ENCODE results near the gene LGR5.

Gene LGR5

DNA sequence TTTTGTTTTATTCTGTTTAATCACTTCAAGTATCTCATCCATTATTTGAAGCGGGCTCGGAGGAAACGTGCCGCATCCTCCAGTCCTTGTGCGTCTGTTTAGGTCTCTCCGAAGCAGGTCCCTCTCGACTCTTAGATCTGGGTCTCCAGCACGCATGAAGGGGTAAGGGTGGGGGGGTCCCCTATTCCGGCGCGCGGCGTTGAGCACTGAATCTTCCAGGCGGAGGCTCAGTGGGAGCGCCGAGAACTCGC lies 311 bp upstream of the LGR5 start:
- no peak for TF ChIP-seq CTCF (IDR thresholded peaks at IDR 0.05; ENCODE audit: low read depth, low read length)
- no peak for TF ChIP-seq EZH2phosphoT487 (IDR thresholded peaks at IDR 0.05; ENCODE audit: low read depth)
- Histone ChIP-seq H3K4me2 (ENCODE audit: low read length) (no peak overlapping the region), H3K4me3 (ENCODE audit: low read length) (no peak overlapping the region), H4K20me1 (ENCODE audit: insufficient read depth, low read length) (no peaks in the 10 kb centered on the region), H3K9ac (ENCODE audit: low read length) (no peak overlapping the region), H3K79me2 (ENCODE audit: low read length) (no peaks in the 10 kb centered on the region), H3K27ac (ENCODE audit: low read length) (no peak overlapping the region), H2AFZ (ENCODE audit: low read depth, low read length) (no peak overlapping the region), H3K4me1 (ENCODE audit: low read length) (no peaks in the 10 kb centered on the region), H3K9me3 (ENCODE audit: insufficient read depth, low read length) (no peaks in the 10 kb centered on the region), H3K27me3 (ENCODE audit: low read depth, low read length) (no peaks in the 10 kb centered on the region), H3K36me3 (replicated peaks; ENCODE audit: low read depth, low read length) (no peaks in the 10 kb centered on the region)

DNA sequence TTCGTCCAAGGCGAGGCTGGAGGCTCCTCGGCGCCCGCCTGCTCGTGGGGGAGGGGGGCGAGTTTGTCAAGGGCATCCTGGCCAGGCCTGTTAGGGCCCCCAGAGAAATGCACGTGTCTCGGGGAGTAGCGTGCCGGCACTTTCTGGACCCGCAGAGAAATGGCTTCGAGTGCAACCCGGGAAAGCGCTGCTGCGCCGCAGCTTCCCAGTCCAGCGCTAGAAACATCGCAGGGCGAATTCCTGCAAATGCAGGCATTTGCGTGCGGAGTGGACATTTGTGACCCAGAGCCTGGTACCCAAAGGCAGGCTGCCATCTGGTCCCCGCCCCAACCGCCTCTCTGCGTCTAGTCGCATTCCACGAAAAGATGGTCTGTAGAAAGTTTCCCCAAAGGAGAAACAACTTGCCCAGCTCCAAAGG lies 756 bp downstream of the LGR5 start:
- Histone ChIP-seq H4K20me1 (ENCODE audit: insufficient read depth, low read length) (no peaks in the 10 kb centered on the region), H3K36me3 (replicated peaks; ENCODE audit: low read depth, low read length) (no peaks in the 10 kb centered on the region), H3K27me3 (ENCODE audit: low read depth, low read length) (no peaks in the 10 kb centered on the region), H3K4me3 (ENCODE audit: low read length) (no peak overlapping the region), H3K4me1 (ENCODE audit: low read length) (no peaks in the 10 kb centered on the region), H2AFZ (ENCODE audit: low read depth, low read length) (no peak overlapping the region), H3K27ac (ENCODE audit: low read length) (no peak overlapping the region), H3K9ac (ENCODE audit: low read length) (no peak overlapping the region), H3K9me3 (ENCODE audit: insufficient read depth, low read length) (no peaks in the 10 kb centered on the region), H3K79me2 (ENCODE audit: low read length) (no peaks in the 10 kb centered on the region), H3K4me2 (ENCODE audit: low read length) (no peak overlapping the region)
- TF ChIP-seq CTCF (IDR thresholded peaks at IDR 0.05; ENCODE audit: low read depth, low read length), result no peak
- no peak for TF ChIP-seq EZH2phosphoT487 (IDR thresholded peaks at IDR 0.05; ENCODE audit: low read depth)

GRCh38 chr12:71440763-71441748 lies 1.5 kb downstream of the LGR5 start:
- no peaks in the 10 kb centered on the region for H4K20me1 ChIP-seq (ENCODE audit: insufficient read depth, low read length)
- H3K9me3 ChIP-seq (ENCODE audit: insufficient read depth, low read length), result no peaks in the 10 kb centered on the region
- H3K9ac ChIP-seq (ENCODE audit: low read length), result no peak overlapping the region
- no peak overlapping the region for H3K4me2 ChIP-seq (ENCODE audit: low read length)
- TF ChIP-seq CTCF (IDR thresholded peaks at IDR 0.05; ENCODE audit: low read depth, low read length) (no peak), EZH2phosphoT487 (IDR thresholded peaks at IDR 0.05; ENCODE audit: low read depth) (no peak)
- no peaks in the 10 kb centered on the region for H3K27me3 ChIP-seq (ENCODE audit: low read depth, low read length)
- no peaks in the 10 kb centered on the region for H3K79me2 ChIP-seq (ENCODE audit: low read length)
- H3K4me3 ChIP-seq (ENCODE audit: low read length), result no peak overlapping the region
- H3K4me1 ChIP-seq (ENCODE audit: low read length), result no peaks in the 10 kb centered on the region
- H3K27ac ChIP-seq (ENCODE audit: low read length), result no peak overlapping the region
- no peaks in the 10 kb centered on the region for H3K36me3 ChIP-seq (replicated peaks; ENCODE audit: low read depth, low read length)
- no peak overlapping the region for H2AFZ ChIP-seq (ENCODE audit: low read depth, low read length)

DNA sequence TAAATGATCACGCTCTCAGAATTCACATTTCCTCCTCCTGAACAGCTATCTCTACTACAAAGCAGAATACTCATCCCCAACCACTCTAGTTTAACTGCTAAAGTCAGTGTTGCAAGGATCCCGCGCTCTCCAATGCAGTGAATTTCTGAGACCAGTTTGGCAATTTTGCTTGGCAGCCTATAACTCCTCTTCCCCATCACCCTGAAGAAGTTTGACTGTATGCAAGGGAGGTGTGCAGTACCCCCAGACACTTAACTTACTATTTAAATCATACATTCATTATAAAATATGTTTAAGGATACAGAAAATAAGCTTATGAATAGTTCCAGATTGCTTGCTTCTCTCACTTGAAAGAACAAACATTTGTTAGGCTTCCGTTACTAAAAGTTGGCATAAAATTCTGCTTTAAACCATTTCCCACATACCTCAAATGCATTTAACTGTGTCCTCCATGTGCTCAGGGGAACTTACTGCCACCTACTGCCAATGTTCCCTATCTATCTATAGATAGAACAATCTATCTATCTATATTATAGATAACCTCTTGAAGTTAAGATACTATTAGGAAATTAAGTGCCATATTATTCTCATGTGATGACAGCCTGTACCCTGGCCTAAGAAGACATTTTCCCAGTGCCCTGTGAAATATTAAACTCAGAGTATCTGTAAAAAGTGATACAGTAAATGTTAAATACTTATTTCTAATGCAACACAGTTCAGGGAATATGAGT lies 2.4 kb downstream of the LGR5 start:
- Histone ChIP-seq H3K79me2 (ENCODE audit: low read length) (no peaks in the 10 kb centered on the region), H3K36me3 (replicated peaks; ENCODE audit: low read depth, low read length) (no peaks in the 10 kb centered on the region), H2AFZ (ENCODE audit: low read depth, low read length) (no peak overlapping the region), H3K4me2 (ENCODE audit: low read length) (no peak overlapping the region), H3K9ac (ENCODE audit: low read length) (no peak overlapping the region), H3K4me3 (ENCODE audit: low read length) (no peak overlapping the region), H3K4me1 (ENCODE audit: low read length) (no peaks in the 10 kb centered on the region), H3K27ac (ENCODE audit: low read length) (no peak overlapping the region), H3K9me3 (ENCODE audit: insufficient read depth, low read length) (no peaks in the 10 kb centered on the region), H4K20me1 (ENCODE audit: insufficient read depth, low read length) (no peaks in the 10 kb centered on the region), H3K27me3 (ENCODE audit: low read depth, low read length) (no peaks in the 10 kb centered on the region)
- TF ChIP-seq CTCF (IDR thresholded peaks at IDR 0.05; ENCODE audit: low read depth, low read length) (no peak), EZH2phosphoT487 (IDR thresholded peaks at IDR 0.05; ENCODE audit: low read depth) (no peak)

Data from OCI-LY3 (cell line).